ENCODE data around the gene C20orf141.

C20orf141 gene

DNA sequence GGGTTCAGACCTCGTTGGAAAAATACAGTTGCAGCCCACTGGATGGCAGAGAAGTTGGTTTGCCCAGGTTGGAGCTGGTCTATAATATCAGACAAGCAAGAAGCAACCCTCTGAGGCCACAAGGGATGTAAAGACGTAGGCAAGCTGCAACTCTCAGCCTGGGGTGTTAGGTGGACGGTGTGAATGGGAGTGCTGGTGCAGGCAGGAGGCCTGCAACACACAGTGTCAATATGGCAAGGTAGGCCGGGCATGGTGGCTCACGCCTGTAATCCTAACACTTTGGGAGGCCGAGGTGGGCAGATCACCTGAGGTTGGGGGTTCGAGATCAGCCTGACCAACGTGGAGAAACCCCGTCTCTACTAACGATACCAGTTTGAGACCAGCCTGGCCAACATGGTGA, 36.3 kb downstream of the C20orf141 start:
- no peak for DNase-seq

DNA sequence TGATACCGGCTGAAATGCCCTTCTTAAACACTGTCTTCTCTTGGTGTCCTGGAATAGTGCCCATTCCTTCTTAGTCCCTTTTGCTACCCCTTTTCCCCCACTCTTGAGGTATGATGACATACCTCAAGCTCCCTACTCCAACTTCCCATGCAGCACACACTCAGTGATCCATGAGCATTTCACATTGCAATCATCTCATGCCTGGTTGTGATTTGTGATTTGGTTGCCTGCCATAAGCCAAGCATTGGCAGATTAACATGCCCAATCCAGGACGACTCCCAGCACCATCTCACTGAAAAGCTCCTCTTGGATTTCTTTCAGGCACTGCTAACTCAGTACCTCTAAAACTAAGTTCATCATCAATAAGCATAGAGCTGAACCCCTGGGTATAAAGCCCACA, 43.8 kb downstream of the C20orf141 start:
- DNase-seq = no peak

DNA sequence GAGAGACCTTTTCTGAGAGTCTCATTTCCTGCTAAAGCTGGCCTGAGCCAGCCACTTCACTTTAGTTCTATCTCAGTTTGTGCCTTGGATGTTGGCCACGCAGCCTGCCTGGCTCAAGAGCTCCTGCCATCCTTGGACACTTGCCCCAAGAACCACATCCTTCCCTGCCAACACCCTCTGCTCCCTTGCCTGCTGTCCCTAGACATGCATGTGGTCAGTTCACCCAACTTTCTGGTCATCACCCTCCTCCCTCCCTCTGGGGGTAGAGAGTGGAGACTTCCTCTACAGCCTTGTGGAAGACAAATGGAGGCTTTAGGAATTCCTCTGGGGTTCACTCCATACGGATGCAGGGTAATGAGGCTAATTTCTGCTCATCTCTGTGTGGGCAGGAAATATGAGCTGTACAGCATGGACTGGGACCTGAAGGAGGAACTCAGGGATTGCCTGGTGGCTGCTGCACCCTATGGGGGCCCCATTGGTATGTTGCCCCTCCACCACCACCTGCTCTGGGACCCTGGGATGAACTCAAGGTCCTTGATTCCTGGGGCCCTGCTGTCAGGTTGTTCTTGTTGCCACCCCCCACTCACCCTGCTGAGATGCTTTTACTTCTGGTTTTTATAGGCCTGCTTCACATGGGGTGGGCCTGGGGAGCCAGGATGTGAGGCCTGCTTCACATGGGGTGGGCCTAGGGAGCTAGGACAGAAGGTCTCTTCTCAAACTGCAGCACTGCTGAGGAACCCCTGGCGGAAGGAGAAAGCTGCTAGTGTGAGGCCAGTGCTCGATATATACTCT, 44.7 kb downstream of the C20orf141 start:
- DNase-seq = no peak

GRCh38 chr20:2864626-2865025, 49.8 kb downstream of the C20orf141 start:
- DNase-seq = no peak

- no peak for DNase-seq
Observed at GRCh38 chr20:2865101-2865500, 50.3 kb downstream of the C20orf141 start.
